Gastrocnemius medialis (tissue), 4 donors: ENCODE measurements around the gene POLR3A.

Source experiments
- POLR2A ChIP-seq, 2 donors: fragments of 450-650 bp; IDR thresholded peaks; one replicate each; pipeline ENCODE4 v1.6.1; 2017; ENCODE audit warnings: antibody characterized with exemption in 2 of 2, mild to moderate bottlenecking in 2 of 2, moderate library complexity in 2 of 2
- TF ChIP-seq, protein P1 (sequence below), 5 experiments: fragments of 450-650 bp in 3 of 5; fragments of 200-600 bp in 2 of 5; sonication (generic) in 2 of 5; IDR thresholded peaks in 4 of 5; conservative IDR thresholded peaks in 1 of 5; 1 replicate in 4 of 5; 2 replicates in 1 of 5; pipeline ENCODE4 v1.5.1; 2016 to 2019; ENCODE audit warnings: antibody characterized with exemption in 5 of 5, mild to moderate bottlenecking in 3 of 5, moderate library complexity in 3 of 5

- TF ChIP-seq, protein P1, sequence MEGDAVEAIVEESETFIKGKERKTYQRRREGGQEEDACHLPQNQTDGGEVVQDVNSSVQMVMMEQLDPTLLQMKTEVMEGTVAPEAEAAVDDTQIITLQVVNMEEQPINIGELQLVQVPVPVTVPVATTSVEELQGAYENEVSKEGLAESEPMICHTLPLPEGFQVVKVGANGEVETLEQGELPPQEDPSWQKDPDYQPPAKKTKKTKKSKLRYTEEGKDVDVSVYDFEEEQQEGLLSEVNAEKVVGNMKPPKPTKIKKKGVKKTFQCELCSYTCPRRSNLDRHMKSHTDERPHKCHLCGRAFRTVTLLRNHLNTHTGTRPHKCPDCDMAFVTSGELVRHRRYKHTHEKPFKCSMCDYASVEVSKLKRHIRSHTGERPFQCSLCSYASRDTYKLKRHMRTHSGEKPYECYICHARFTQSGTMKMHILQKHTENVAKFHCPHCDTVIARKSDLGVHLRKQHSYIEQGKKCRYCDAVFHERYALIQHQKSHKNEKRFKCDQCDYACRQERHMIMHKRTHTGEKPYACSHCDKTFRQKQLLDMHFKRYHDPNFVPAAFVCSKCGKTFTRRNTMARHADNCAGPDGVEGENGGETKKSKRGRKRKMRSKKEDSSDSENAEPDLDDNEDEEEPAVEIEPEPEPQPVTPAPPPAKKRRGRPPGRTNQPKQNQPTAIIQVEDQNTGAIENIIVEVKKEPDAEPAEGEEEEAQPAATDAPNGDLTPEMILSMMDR (IDR thresholded peaks at IDR 0.05 in 4 of 5, conservative IDR thresholded peaks at IDR 0.05 in 1 of 5), result peak; percentile 69 to 86 (median 73)
- peak; percentile 46 to 62 for TF ChIP-seq POLR2A (IDR thresholded peaks at IDR 0.05)
Observed at GRCh38 chr10:78029269-78030226, at the start of gene POLR3A.
